ENCODE results near the gene POLR3G. TPM values are rescaled to one million over a fixed set of nuclear protein-coding genes. Genes with fewer than 3 reads are reported as not detected.

POLR3G gene
- total and polyA plus RNA-seq, 7 donors: 0.46 to 5.8 (median 1.8) TPM

GRCh38 chr5:90473396-90474234 is 1.0 kb upstream of the POLR3G start:
- Histone ChIP-seq H3K27me3 (no peaks in the 10 kb centered on the region), H3K27ac (peak overlapping the region; percentile 77 to 83 (median 80)), H3K36me3 (no peaks in the 10 kb centered on the region), H3K9me3 (no peaks in the 10 kb centered on the region), H3K4me1 (peaks cover 0 to 28% (median 23%) of the 10 kb centered on the region in 4 donors), H3K4me3 (peak overlapping the region; percentile 70 to 85 (median 80))
- DNase-seq: no peak
- TF ChIP-seq EP300 (IDR thresholded peaks at IDR 0.05) (no peak), POLR2A (IDR thresholded peaks at IDR 0.05) (no peak), CTCF (IDR thresholded peaks at IDR 0.05) (no peak), POLR2AphosphoS5 (IDR thresholded peaks at IDR 0.05) (no peak)
- intact Hi-C loops (cut with DNase I): loop anchor here (1.0 to 2.0 kb wide), 3 partner anchors 33 to 63 kb away; partner anchors contain the start of gene LYSMD3
- 0 to 1% methylated on average over 56 of the region's 56 CpGs for WGBS, 2 donors

DNA sequence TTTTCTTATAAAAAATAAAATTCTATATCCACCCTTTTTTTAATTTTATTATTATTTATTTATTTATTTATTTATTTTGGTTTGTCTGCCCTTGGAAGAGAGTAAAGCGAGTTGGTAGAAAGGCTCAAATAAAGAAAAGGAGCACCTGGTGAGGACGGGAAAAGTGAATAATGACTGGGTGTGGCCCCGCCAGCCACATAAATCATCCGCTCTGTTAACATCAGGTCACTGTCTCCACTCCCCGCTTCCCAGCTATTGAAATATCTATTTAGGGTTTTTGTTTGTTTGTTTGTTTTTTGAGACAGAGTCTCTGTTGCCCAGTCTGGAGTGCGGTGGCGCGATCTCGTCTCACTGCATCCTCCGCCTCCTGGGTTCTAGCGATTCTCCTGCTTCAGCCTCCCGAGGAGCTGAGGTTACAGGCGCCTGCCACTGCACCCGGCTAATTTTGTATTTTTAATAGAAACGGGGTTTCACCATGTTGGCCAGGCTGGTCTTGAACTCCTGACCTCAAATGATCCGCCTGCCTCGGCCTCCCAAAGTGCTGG is 844 bp downstream of the POLR3G start:
- 65 to 77% methylated on average over 17 of the region's 17 CpGs for WGBS, 2 donors
- intact Hi-C loops (cut with DNase I): loop anchor here (2.0 kb wide), 2 partner anchors 35 to 65 kb away; no protein-coding TSS in a partner anchor
- peak overlapping the region; percentile 70 to 85 (median 80) for H3K4me3 ChIP-seq
- H3K27ac ChIP-seq: no peak overlapping the region
- peaks cover 0 to 28% (median 23%) of the 10 kb centered on the region in 4 donors for H3K4me1 ChIP-seq
- TF ChIP-seq POLR2A (IDR thresholded peaks at IDR 0.05): no peak
- no peak for TF ChIP-seq CTCF (IDR thresholded peaks at IDR 0.05)
- TF ChIP-seq POLR2AphosphoS5 (IDR thresholded peaks at IDR 0.05): no peak
- no peak for TF ChIP-seq EP300 (IDR thresholded peaks at IDR 0.05)
- no peak for DNase-seq
- no peaks in the 10 kb centered on the region for H3K27me3 ChIP-seq
- no peaks in the 10 kb centered on the region for H3K9me3 ChIP-seq
- no peaks in the 10 kb centered on the region for H3K36me3 ChIP-seq

GRCh38 chr5:90476391-90476790 is 1.7 kb downstream of the POLR3G start:
- no peak overlapping the region for H3K4me3 ChIP-seq
- H3K9me3 ChIP-seq: no peaks in the 10 kb centered on the region
- no peak for DNase-seq
- no peak for TF ChIP-seq EP300 (IDR thresholded peaks at IDR 0.05)
- TF ChIP-seq POLR2A (IDR thresholded peaks at IDR 0.05): no peak
- TF ChIP-seq POLR2AphosphoS5 (IDR thresholded peaks at IDR 0.05): no peak
- no peak for TF ChIP-seq CTCF (IDR thresholded peaks at IDR 0.05)
- intact Hi-C loops (cut with DNase I): no loop called here
- H3K4me1 ChIP-seq: peaks cover 0 to 27% (median 23%) of the 10 kb centered on the region in 4 donors
- H3K27ac ChIP-seq: no peak overlapping the region
- WGBS, 2 donors: 84 to 87% methylated on average over 3 of the region's 3 CpGs
- no peaks in the 10 kb centered on the region for H3K36me3 ChIP-seq
- no peaks in the 10 kb centered on the region for H3K27me3 ChIP-seq

DNA sequence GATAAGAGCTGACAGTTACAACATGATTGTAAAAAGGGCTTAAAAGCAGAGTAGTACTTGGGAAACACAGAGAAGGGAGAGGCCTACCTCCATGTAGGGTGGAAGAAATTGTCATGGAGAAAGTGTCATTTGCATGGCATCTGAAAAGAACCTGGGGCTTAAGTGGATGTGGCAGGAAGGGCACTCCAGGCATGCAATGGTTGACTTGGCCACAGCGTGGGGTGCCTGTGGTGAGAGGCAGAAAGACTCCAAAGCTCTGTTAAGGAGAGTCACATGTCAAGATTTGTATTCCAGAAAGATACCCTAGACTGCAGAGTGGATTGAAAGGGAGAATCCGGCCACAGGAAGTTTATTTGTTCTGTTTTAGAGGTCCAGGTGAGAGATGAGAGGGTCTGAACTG is 2.4 kb downstream of the POLR3G start:
- no peak for DNase-seq
- WGBS, 2 donors: 80 to 83% methylated on average over 2 of the region's 2 CpGs
- Histone ChIP-seq H3K36me3 (no peaks in the 10 kb centered on the region), H3K4me1 (peaks cover 0 to 23% (median 18%) of the 10 kb centered on the region in 4 donors), H3K27me3 (no peaks in the 10 kb centered on the region), H3K27ac (peak overlapping the region in 1 of 4 donors; percentile 36), H3K9me3 (no peaks in the 10 kb centered on the region), H3K4me3 (peak overlapping the region in 1 of 4 donors; percentile 2)
- intact Hi-C loops (cut with DNase I): no loop called here
- TF ChIP-seq EP300 (IDR thresholded peaks at IDR 0.05) (no peak), POLR2A (IDR thresholded peaks at IDR 0.05) (no peak), CTCF (IDR thresholded peaks at IDR 0.05) (no peak), POLR2AphosphoS5 (IDR thresholded peaks at IDR 0.05) (no peak)
